Karpas-422 (cell line): ENCODE data around the gene DYRK4. TPM values are rescaled to one million over a fixed set of nuclear protein-coding genes. Genes with fewer than 3 reads are reported as not detected.

Source experiments
- DNase-seq: peaks from one replicate; pipeline ENCODE4 v3.0.0-alpha.2; 2015
- H2AFZ ChIP-seq: fragments of 200-600 bp; sonication (generic); 2 replicates; pipeline ENCODE4 v1.6.1; 2014; ENCODE audit warnings: antibody characterized with exemption, low read length, mixed read lengths
- H3K27ac ChIP-seq: fragments of 200-600 bp; sonication (generic); 2 replicates; pipeline ENCODE4 v1.5.1; 2014; ENCODE audit warnings: mild to moderate bottlenecking, low read length, moderate library complexity
- H3K27me3 ChIP-seq: fragments of 200-600 bp; sonication (generic); 2 replicates; pipeline ENCODE4 v1.6.1; 2014; ENCODE audit warnings: low read length, mixed read lengths
- H3K36me3 ChIP-seq: fragments of 200-600 bp; sonication (generic); 2 replicates; pipeline ENCODE4 v1.6.1; 2014; ENCODE audit warnings: low read length, mixed read lengths; ENCODE audit not compliant: insufficient read depth
- H3K4me1 ChIP-seq: fragments of 200-600 bp; sonication (generic); 2 replicates; pipeline ENCODE4 v1.6.1; 2014; ENCODE audit warnings: mild to moderate bottlenecking, low read length, mixed read lengths
- H3K4me2 ChIP-seq: fragments of 200-600 bp; sonication (generic); 2 replicates; pipeline ENCODE4 v1.6.1; 2014; ENCODE audit warnings: low read length, low read depth, mild to moderate bottlenecking; ENCODE audit not compliant: poor library complexity, severe bottlenecking
- H3K4me3 ChIP-seq: fragments of 200-600 bp; sonication (generic); 2 replicates; pipeline ENCODE4 v1.5.1; 2014; ENCODE audit warnings: mild to moderate bottlenecking, antibody characterized with exemption, low read length, mixed read lengths
- H3K79me2 ChIP-seq: fragments of 200-600 bp; sonication (generic); 2 replicates; pipeline ENCODE4 v1.6.1; 2014; ENCODE audit warnings: mild to moderate bottlenecking, low read length, mixed read lengths
- H3K9ac ChIP-seq: fragments of 200-600 bp; sonication (generic); 2 replicates; pipeline ENCODE4 v1.6.0; 2014; ENCODE audit warnings: low read length
- H3K9me2 ChIP-seq: fragments of 200-600 bp; sonication (generic), shearing (Covaris generic); replicated peaks from 2 replicates; pipeline ENCODE4 v1.6.0; 2014; ENCODE audit warnings: mild to moderate bottlenecking, low read length, moderate library complexity; ENCODE audit not compliant: insufficient read depth
- H3K9me3 ChIP-seq: fragments of 300-700, 200-600 bp; sonication (generic); 2 replicates; pipeline ENCODE4 v1.6.1; 2014; ENCODE audit warnings: low read length, mixed read lengths
- H4K20me1 ChIP-seq: fragments of 200-600 bp; sonication (generic); 2 replicates; pipeline ENCODE4 v1.6.1; 2014; ENCODE audit warnings: mild to moderate bottlenecking, antibody characterized with exemption, low read length, low read depth; ENCODE audit not compliant: insufficient read depth
- total RNA-seq: library from RNA; depleted of rRNA; stranded (reverse); fragments of >200 nt; shearing (Covaris generic); gene quantifications from 2 replicates; pipeline ENCODE4 v1.2.3, GENCODE V29; 2014; ENCODE audit warnings: low replicate concordance

The DYRK4 gene
- total RNA-seq, 1 experiment from 2014 or later = 44.9 TPM

DNA sequence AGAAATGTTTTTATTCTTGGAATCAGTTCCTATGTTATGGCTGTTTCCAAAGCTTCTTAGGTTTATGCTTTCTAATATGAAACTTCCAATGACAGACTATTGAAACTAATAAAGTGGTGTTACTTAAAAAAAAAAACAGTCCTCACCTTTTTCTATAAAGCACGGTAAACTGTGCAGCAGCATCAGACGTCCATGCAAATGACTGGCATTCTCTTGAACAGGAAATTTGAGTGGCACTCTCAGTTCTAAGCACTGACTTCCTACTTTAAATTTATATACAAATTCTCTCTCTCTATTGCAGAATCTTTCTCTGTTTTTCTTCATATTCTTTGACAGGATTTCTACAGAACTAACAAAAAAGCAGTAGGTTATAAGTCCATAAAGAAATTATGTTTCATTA is 26.1 kb upstream of the DYRK4 start:
- Histone ChIP-seq H3K9me2 (no peaks in the 10 kb centered on the region), H3K4me2 (peak overlapping the region; percentile 93), H3K27ac (peak overlapping the region; percentile 96), H4K20me1 (0 out of 2 replicates have a peak, but pooled peaks cover 3% of the 10 kb centered on the region), H3K9me3 (no peaks in the 10 kb centered on the region), H3K79me2 (peaks cover 41% of the 10 kb centered on the region), H3K4me3 (peak overlapping the region; percentile 96; the same call in 1 of the 2 replicates), H3K9ac (no peak overlapping the region), H2AFZ (no peak overlapping the region), H3K36me3 (0 out of 2 replicates have a peak, but pooled peaks cover 4% of the 10 kb centered on the region), H3K4me1 (peaks cover 69% of the 10 kb centered on the region), H3K27me3 (no peaks in the 10 kb centered on the region)
- peak; percentile 77 for DNase-seq

- Histone ChIP-seq H4K20me1 (0 out of 2 replicates have a peak, but pooled peaks cover 3% of the 10 kb centered on the region), H3K27ac (peak within 1 kb of the TSS; percentile 86), H3K4me3 (peak within 1 kb of the TSS; percentile 96), H3K9ac (peak within 1 kb of the TSS; percentile 80), H3K9me2 (no peaks in the 10 kb centered on the region), H3K4me2 (peak within 1 kb of the TSS; percentile 93), H3K27me3 (no peaks in the 10 kb centered on the region), H3K36me3 (peaks cover 18% of the 10 kb centered on the region; the same call in 1 of the 2 replicates), H3K79me2 (peaks cover 64% of the 10 kb centered on the region), H3K9me3 (no peaks in the 10 kb centered on the region), H2AFZ (peak within 1 kb of the TSS; percentile 60; the same call in 1 of the 2 replicates), H3K4me1 (peaks cover 64% of the 10 kb centered on the region)
- peak; percentile 99 for DNase-seq
Measured at GRCh38 chr12:4538207-4539160, 23.5 kb upstream of the DYRK4 start, which contains the start of gene RAD51AP1. TSS of gene RAD51AP1 (plus strand) at chr12:4538890. CDS start at chr12:4538940, 50 bp downstream.

DNA sequence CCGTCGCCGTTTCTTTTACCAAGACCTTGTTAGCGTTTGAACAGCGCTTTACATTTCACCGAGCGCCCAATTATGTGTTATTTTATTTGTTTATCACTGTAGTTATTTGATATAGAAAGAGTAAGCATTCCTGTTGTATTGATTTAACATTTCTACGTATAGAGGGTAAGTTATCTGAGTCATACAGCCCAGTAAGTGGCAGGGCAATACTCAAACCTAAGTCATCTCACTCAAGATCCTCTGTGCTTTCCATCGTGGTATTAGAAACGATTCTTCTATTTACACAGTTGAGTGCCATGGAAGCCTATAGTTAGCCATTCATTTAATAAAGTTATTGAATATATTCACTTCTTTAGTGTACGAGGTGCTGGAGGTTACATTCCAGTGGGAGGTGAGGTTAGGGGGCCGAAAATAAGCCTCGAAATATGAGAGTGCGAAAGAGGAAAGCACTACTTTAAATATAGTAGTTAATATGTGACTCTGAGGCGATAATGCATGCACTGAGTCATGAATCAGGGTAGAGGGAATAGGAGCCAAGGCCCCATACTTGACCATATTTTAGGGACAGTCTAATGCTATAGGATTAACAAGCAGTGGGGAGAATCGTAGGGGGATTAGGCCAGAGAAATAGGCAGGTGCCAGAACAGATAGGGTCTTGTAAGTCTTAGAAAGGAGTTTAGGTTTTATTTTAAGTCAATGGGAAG is 22.7 kb upstream of the DYRK4 start:
- Histone ChIP-seq H3K79me2 (peaks cover 68% of the 10 kb centered on the region), H2AFZ (no peak overlapping the region; the same call in 1 of the 2 replicates), H4K20me1 (0 out of 2 replicates have a peak, but pooled peaks cover 3% of the 10 kb centered on the region), H3K9me3 (no peaks in the 10 kb centered on the region), H3K9me2 (no peaks in the 10 kb centered on the region), H3K27ac (peak overlapping the region; percentile 86), H3K36me3 (peaks cover 26% of the 10 kb centered on the region; the same call in 1 of the 2 replicates), H3K27me3 (no peaks in the 10 kb centered on the region), H3K4me3 (peak overlapping the region; percentile 96), H3K4me2 (peak overlapping the region; percentile 93), H3K4me1 (peaks cover 60% of the 10 kb centered on the region), H3K9ac (peak overlapping the region; percentile 80)
- DNase-seq = peak; percentile 60

DNA sequence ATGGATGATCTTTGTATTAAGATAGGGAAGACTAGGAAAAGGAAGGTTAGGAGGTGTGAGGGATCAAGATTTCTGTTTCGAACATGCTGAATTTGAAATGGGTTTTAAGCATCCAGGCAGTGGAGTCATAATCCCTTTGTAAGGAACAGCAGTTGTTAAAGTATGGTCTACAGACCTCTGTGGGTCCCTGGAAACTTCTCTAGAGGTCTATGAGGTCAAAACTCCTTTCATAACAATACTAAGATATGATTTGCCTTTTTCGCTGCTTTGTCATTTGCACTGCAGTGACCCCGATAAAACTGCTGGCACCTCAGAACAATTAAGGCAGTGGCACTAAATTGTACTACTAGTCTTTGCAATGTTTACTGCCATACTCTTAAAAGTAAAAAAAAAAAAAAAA is 21.8 kb upstream of the DYRK4 start:
- Histone ChIP-seq H3K9me3 (no peaks in the 10 kb centered on the region), H2AFZ (no peak overlapping the region), H3K9ac (peak overlapping the region; percentile 80), H3K4me2 (peak overlapping the region; percentile 93), H3K4me1 (peaks cover 59% of the 10 kb centered on the region), H3K27ac (peak overlapping the region; percentile 86), H3K79me2 (peaks cover 72% of the 10 kb centered on the region), H3K9me2 (no peaks in the 10 kb centered on the region), H3K27me3 (no peaks in the 10 kb centered on the region), H4K20me1 (0 out of 2 replicates have a peak, but pooled peaks cover 3% of the 10 kb centered on the region), H3K36me3 (peaks cover 34% of the 10 kb centered on the region; the same call in 1 of the 2 replicates), H3K4me3 (peak overlapping the region; percentile 96)
- no peak for DNase-seq

DNA sequence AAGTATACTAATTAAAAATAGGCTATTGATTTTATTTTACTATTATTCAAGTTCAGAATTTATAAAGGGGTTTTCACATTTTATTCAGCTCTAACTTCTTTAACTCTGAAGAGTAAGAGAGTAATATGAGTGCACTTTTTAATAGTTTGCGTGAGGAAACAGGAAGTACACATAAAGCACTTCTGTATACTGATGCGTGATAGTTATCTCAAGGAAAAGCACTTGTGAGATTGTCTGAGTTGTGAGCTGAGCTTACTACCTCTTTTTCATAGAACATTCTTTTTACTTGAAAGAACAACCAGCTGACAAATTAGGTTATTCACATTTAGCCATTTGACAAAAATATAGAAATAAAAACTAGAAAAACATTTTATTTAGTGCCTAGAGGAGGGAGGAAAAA is 21.4 kb upstream of the DYRK4 start:
- no peak overlapping the region for H2AFZ ChIP-seq
- H3K27me3 ChIP-seq = no peaks in the 10 kb centered on the region
- no peaks in the 10 kb centered on the region for H3K9me3 ChIP-seq
- H3K36me3 ChIP-seq = peaks cover 36% of the 10 kb centered on the region; the same call in 1 of the 2 replicates
- H3K4me3 ChIP-seq = peak overlapping the region; percentile 96
- peak; percentile 68 for DNase-seq
- H3K4me2 ChIP-seq = peak overlapping the region; percentile 93
- peaks cover 59% of the 10 kb centered on the region for H3K4me1 ChIP-seq
- peak overlapping the region; percentile 80 for H3K9ac ChIP-seq
- 0 out of 2 replicates have a peak, but pooled peaks cover 3% of the 10 kb centered on the region for H4K20me1 ChIP-seq
- H3K79me2 ChIP-seq = peaks cover 73% of the 10 kb centered on the region
- no peaks in the 10 kb centered on the region for H3K9me2 ChIP-seq
- peak overlapping the region; percentile 86 for H3K27ac ChIP-seq

GRCh38 chr12:4545195-4545594 is 16.8 kb upstream of the DYRK4 start:
- DNase-seq = no peak
- no peaks in the 10 kb centered on the region for H4K20me1 ChIP-seq
- H2AFZ ChIP-seq = no peak overlapping the region
- H3K9me2 ChIP-seq = no peaks in the 10 kb centered on the region
- H3K9ac ChIP-seq = no peak overlapping the region
- no peaks in the 10 kb centered on the region for H3K9me3 ChIP-seq
- H3K27me3 ChIP-seq = no peaks in the 10 kb centered on the region
- H3K4me2 ChIP-seq = no peak overlapping the region
- peaks cover 36% of the 10 kb centered on the region for H3K4me1 ChIP-seq
- peak overlapping the region; percentile 53 for H3K27ac ChIP-seq
- peaks cover 60% of the 10 kb centered on the region for H3K36me3 ChIP-seq
- peaks cover 57% of the 10 kb centered on the region for H3K79me2 ChIP-seq
- H3K4me3 ChIP-seq = no peak overlapping the region

GRCh38 chr12:4552191-4552590 is 9.8 kb upstream of the DYRK4 start:
- H3K9me2 ChIP-seq = no peaks in the 10 kb centered on the region
- H3K9me3 ChIP-seq = no peaks in the 10 kb centered on the region
- H3K27ac ChIP-seq = no peak overlapping the region
- H3K4me2 ChIP-seq = no peak overlapping the region
- H3K36me3 ChIP-seq = peaks cover 57% of the 10 kb centered on the region
- H3K27me3 ChIP-seq = no peaks in the 10 kb centered on the region
- H4K20me1 ChIP-seq = no peaks in the 10 kb centered on the region
- H2AFZ ChIP-seq = no peak overlapping the region
- no peak for DNase-seq
- no peak overlapping the region for H3K9ac ChIP-seq
- H3K4me1 ChIP-seq = no peaks in the 10 kb centered on the region
- peaks cover 7% of the 10 kb centered on the region; the same call in 1 of the 2 replicates for H3K79me2 ChIP-seq
- no peak overlapping the region for H3K4me3 ChIP-seq
